Vagina (tissue), 2 donors: ENCODE results near the gene ADGRV1. TPM values are rescaled to one million over a fixed set of nuclear protein-coding genes. Genes with fewer than 3 reads are reported as not detected.
"Not testable (repeated sequence)": the region's sequence is repeated elsewhere in the genome, so short reads cannot be mapped to it uniquely, and the experiment has no call there.

Source experiments
- DNase-seq, 2 donors: peaks; one replicate each; pipeline ENCODE4 v3.0.0-alpha.2; 2017; ENCODE audit errors: extremely low spot score in 2 of 2
- H3K27ac ChIP-seq: fragments of 200-600 bp; sonication (generic); one replicate; pipeline ENCODE4 v1.5.1; 2019
- H3K27me3 ChIP-seq: fragments of 200-600 bp; sonication (generic); one replicate; pipeline ENCODE4 v1.5.1; 2019
- H3K36me3 ChIP-seq, 2 donors: fragments of 200-600 bp; sonication (generic); one replicate each; pipeline ENCODE4 v1.5.1; 2017 to 2019
- H3K4me1 ChIP-seq: fragments of 200-600 bp; sonication (generic); one replicate; pipeline ENCODE4 v1.5.1; 2019
- H3K4me3 ChIP-seq, 2 donors: fragments of 200-600 bp; sonication (generic); 1 replicate in 1 of 2; 2 replicates in 1 of 2; pipeline ENCODE4 v1.5.1; 2016 to 2019
- H3K9me3 ChIP-seq: fragments of 200-600 bp; sonication (generic); one replicate; pipeline ENCODE4 v1.5.1; 2019
- CTCF ChIP-seq, 3 experiments: fragments of 450-650 bp in 2 of 3; fragments of 200-600 bp in 1 of 3; sonication (generic) in 1 of 3; IDR thresholded peaks; one replicate each; pipeline ENCODE4 v1.5.1; 2017 to 2019; ENCODE audit warnings: antibody characterized with exemption in 3 of 3, mild to moderate bottlenecking in 2 of 3, moderate library complexity in 2 of 3
- POLR2A ChIP-seq, 2 donors: fragments of 450-650 bp; IDR thresholded peaks; one replicate each; pipeline ENCODE4 v1.6.1; 2017; ENCODE audit warnings: antibody characterized with exemption in 2 of 2, mild to moderate bottlenecking in 2 of 2, moderate library complexity in 2 of 2
- POLR2AphosphoS5 ChIP-seq, 2 donors: sonication (generic); formaldehyde crosslinking; IDR thresholded peaks; one replicate each; pipeline ENCODE4 v1.9.0; 2017; ENCODE audit warnings: antibody characterized with exemption in 2 of 2, mild to moderate bottlenecking in 2 of 2, low read depth in 1 of 2; ENCODE audit not compliant: insufficient read depth in 1 of 2
- intact Hi-C: fragments of 100-400 bp; cut with DNase I; formaldehyde crosslinking; loops from one replicate; pipeline ENCODE4 v1.15.1; 2023
- total RNA-seq: library from RNA; depleted of rRNA; stranded (reverse); fragments of >200 nt; gene quantifications from one replicate; pipeline ENCODE4 v1.2.3, GENCODE V29; 2016

ADGRV1 gene
- total RNA-seq, 1 donor from 2014 or later: 10.6 TPM

GRCh38 chr5:90843443-90843842, 284.8 kb downstream of the ADGRV1 start:
- Histone ChIP-seq H3K36me3 (no peaks in the 10 kb centered on the region), H3K27me3 (no peaks in the 10 kb centered on the region), H3K4me1 (no peaks in the 10 kb centered on the region), H3K27ac (no peak overlapping the region), H3K4me3 (no peak overlapping the region), H3K9me3 (no peaks in the 10 kb centered on the region)
- intact Hi-C loops: no loop called here
- no peak for TF ChIP-seq POLR2A (IDR thresholded peaks at IDR 0.05)
- TF ChIP-seq POLR2AphosphoS5 (IDR thresholded peaks at IDR 0.05; ENCODE audit: insufficient read depth in 1 of 2, low read depth in 1 of 2): no peak
- no peak for TF ChIP-seq CTCF (IDR thresholded peaks at IDR 0.05)
- no peak for DNase-seq

- Histone ChIP-seq H3K4me3 (no peak overlapping the region), H3K27ac (no peak overlapping the region), H3K9me3 (no peaks in the 10 kb centered on the region), H3K36me3 (no peaks in the 10 kb centered on the region), H3K4me1 (no peaks in the 10 kb centered on the region), H3K27me3 (no peaks in the 10 kb centered on the region)
- intact Hi-C loops: no loop called here
- DNase-seq: no peak
- TF ChIP-seq CTCF (IDR thresholded peaks at IDR 0.05) (no peak), POLR2AphosphoS5 (IDR thresholded peaks at IDR 0.05; ENCODE audit: insufficient read depth in 1 of 2, low read depth in 1 of 2) (no peak), POLR2A (IDR thresholded peaks at IDR 0.05) (no peak)
Measured at GRCh38 chr5:90844931-90845330, 286.3 kb downstream of the ADGRV1 start.

GRCh38 chr5:90845723-90846554, 287.3 kb downstream of the ADGRV1 start:
- no peak for TF ChIP-seq POLR2A (IDR thresholded peaks at IDR 0.05)
- no peak for TF ChIP-seq POLR2AphosphoS5 (IDR thresholded peaks at IDR 0.05; ENCODE audit: insufficient read depth in 1 of 2, low read depth in 1 of 2)
- TF ChIP-seq CTCF (IDR thresholded peaks at IDR 0.05): no peak
- no peak for DNase-seq
- H3K36me3 ChIP-seq: no peaks in the 10 kb centered on the region
- H3K27me3 ChIP-seq: no peaks in the 10 kb centered on the region
- no peaks in the 10 kb centered on the region for H3K9me3 ChIP-seq
- intact Hi-C loops: no loop called here
- no peak overlapping the region for H3K27ac ChIP-seq
- no peaks in the 10 kb centered on the region for H3K4me1 ChIP-seq
- H3K4me3 ChIP-seq: no peak overlapping the region

- H3K27ac ChIP-seq, H3K4me3 ChIP-seq, H3K9me3 ChIP-seq, H3K36me3 ChIP-seq, H3K27me3 ChIP-seq, DNase-seq, H3K4me1 ChIP-seq, intact Hi-C loops: not testable (repeated sequence)
Measured at GRCh38 chr5:90847606-90848005, 289.0 kb downstream of the ADGRV1 start.

- TF ChIP-seq POLR2A (IDR thresholded peaks at IDR 0.05) (no peak), CTCF (IDR thresholded peaks at IDR 0.05) (no peak), POLR2AphosphoS5 (IDR thresholded peaks at IDR 0.05; ENCODE audit: insufficient read depth in 1 of 2, low read depth in 1 of 2) (no peak)
- Histone ChIP-seq H3K27me3 (no peaks in the 10 kb centered on the region), H3K9me3 (no peaks in the 10 kb centered on the region), H3K4me1 (no peaks in the 10 kb centered on the region), H3K36me3 (no peaks in the 10 kb centered on the region), H3K27ac (no peak overlapping the region), H3K4me3 (no peak overlapping the region)
- DNase-seq: no peak
- intact Hi-C loops: no loop called here
Measured at GRCh38 chr5:90849939-90850338, 291.3 kb downstream of the ADGRV1 start.
